Left renal cortex interstitium (tissue), 4 donors: ENCODE data around the gene WNT7A. TPM values are rescaled to one million over a fixed set of nuclear protein-coding genes. Genes with fewer than 3 reads are reported as not detected.
"Not testable (repeated sequence)": the region's sequence is repeated elsewhere in the genome, so short reads cannot be mapped to it uniquely, and the experiment has no call there.

Experiments used
- DNase-seq, 4 donors: peaks; one replicate each; pipeline ENCODE4 v3.0.0-alpha.2; 2013; ENCODE audit warnings: low read depth in 4 of 4, low spot score in 2 of 4, missing footprints in 1 of 4
- polyA plus RNA-seq, 4 donors: library from polyadenylated mRNA; unstranded; fragments of 120-200 nt; gene quantifications; one replicate each; pipeline ENCODE4 v1.2.1, GENCODE V29; 2013; ENCODE audit not compliant: insufficient read length in 4 of 4

WNT7A gene
- polyA plus RNA-seq, 4 donors = 0.04 to 0.14 TPM; not detected in 2

DNA sequence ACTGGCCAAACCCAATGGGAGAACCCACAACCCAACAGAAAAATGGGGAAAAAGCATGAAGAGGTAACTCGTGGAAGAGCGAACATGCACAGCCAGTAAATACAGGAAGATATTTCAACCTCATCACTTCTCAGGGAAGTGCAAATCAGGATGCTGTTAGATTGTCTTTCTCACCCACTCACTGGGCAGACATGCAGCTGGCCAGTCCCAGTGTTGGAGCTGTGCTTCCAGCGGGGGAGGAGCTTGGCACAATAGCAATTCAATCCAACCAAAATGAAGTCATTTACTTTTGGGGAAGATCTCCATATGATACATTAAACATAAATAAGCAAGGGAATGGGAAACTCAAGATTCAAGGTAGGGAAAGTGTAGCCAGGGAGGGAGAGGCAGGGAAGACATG is 12.1 kb downstream of the WNT7A start:
- DNase-seq = no peak

DNA sequence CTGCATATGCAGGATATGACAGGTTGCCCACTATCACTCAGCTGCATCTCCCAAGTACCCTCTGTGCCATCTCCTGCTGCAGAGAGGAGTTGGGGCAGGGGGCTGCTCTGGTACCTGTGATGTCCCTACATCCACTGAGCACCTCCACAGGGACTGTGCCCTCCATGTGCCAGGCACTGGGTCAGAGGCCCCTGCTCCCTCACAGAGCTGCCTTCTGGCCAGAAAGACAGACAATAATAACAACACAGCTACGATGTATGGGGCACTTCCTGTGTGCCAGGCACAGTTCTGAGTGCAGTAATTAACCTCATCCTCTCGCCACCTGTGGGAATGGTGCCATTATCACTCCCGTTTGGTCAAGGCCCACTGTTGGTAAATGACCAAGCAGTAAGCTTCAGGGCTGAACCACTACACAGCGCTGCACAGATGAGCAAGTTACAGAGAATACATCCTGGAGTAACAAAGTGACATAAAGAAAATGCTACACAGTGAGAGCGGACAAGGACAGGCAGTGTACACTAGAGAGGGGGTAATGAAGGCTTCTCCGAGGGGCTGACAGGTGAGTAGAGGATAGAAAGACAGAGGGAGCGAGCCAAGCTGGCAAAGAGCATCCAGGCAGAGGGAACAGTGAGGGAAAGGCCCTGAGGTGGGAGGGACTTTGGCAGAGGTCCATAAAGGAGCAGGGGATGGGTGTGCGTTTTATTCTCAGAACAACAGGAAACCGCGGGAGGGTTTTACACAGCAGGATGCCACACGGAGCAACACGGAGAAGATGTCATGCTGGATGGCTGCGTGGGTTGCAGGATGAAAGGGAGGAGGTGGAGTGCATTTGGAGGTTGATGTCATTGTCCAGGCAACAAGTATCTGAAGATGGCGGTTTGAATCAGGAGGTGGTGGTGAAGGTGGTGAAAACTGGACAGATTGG is 13.6 kb downstream of the WNT7A start:
- no peak for DNase-seq

DNA sequence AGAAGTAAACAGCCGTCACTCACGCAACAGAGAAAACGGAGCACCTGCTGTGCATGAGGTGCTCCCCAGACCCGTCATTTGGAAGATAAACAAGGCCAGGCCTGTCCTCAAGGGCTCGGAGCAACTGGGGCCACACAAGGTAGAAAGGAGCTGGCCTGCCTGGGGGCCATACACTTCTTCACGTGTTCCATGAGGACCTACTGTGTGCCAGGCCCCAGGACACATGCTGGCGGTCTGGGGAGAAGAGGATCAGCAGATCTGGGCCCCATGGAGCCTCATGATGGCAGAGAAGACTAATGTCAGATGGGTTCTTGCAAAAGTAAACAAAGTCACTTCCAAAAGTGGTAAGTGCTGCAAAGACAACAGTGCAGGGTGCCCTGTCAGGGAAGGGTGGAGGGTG is 14.3 kb downstream of the WNT7A start:
- DNase-seq = no peak

DNA sequence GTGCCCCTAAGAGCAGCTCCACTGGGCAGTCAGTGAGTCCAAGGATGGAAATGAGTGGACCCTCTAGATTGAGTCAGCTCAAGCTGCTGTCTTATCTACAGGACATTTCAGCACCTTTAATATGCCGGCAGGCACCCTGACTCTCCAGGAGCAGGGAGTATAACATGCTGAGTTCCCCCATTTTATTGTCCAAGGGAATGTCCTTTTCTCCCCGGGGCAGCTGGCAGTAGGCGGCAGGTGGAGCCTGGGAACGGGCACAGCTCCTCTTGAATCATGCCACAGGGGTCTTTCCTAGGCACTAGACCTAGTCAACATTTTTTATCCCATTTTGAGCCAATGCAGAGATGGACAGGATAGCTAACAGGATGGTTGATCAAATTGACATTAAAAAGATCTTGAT is 14.8 kb downstream of the WNT7A start:
- no peak for DNase-seq

DNA sequence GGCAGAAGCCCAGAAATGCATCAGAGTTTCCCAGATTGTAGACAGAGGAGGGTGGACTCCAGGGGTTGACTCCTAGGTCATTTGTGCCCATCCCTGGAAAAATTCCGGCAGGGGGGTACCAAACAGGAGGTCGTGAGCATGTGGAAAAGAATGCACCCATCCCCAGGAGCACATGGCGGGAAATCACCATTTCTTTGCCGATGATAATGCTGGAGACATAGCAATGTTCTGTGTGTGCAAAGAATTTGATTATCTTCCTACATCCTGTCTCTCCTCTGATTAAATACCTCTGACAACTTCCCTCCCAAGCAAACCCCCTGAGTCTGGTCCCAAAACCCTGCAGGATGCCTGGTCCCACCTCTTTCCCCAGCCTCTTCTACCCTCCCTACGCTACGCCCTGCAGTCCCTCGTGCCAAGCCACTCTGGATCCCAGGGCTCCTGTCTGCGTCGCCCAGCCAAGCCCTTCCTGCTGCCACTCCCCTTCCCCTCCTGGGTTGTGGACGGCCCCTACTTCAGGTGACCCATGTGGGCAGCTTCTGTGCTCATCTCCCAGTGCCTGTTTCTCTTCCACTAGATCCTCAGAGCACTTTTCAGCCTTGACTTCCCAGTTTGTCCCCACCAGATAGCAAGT is 15.8 kb downstream of the WNT7A start:
- no peak for DNase-seq

DNA sequence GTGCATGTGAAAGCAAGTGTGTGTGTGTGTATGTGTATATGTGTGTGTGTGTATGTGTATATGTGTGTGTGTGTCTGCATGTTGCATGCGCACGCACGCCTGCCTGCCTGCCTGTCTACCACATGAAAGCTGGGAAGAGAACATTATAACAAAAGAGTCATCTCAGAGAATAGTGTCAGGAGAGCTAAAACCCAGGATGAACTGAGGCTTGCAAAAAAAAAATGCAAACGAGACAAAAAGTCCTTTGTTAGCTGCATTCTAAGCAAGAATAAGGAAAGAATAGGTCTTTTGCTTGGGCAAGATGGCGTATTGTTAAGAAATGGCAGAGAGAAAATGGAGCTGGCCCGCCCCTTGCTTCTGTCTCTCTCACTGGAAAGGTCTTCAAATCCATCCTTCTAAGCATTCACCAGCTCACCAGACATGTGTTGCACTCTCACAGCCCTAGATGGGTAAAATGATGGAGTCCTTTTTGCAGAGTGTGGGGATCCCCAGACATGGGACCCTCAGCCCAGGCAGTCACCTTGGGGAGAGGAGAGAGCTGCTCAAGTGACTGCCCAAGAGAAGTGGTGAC is 16.4 kb downstream of the WNT7A start:
- DNase-seq = no peak

DNA sequence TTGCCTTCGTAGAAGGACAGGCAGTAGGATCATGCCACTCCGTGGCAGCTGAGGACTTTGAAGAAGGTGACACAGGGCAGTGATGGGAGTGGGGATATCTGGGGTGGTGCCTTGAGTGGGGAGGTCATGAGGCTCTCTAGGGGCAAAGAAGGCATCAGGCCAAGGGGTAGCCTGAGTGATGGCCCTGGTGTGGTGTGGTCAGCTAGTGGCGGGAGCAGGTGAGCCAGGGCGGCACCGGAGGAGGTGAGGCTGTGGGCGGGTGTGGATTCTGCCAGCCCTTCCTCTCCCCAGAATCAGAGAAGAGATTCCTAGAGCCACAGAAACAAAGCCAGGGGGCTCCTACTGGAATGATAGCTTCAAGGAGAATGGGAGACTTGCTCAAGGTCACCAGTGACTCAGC is 18.4 kb downstream of the WNT7A start:
- no peak for DNase-seq

DNA sequence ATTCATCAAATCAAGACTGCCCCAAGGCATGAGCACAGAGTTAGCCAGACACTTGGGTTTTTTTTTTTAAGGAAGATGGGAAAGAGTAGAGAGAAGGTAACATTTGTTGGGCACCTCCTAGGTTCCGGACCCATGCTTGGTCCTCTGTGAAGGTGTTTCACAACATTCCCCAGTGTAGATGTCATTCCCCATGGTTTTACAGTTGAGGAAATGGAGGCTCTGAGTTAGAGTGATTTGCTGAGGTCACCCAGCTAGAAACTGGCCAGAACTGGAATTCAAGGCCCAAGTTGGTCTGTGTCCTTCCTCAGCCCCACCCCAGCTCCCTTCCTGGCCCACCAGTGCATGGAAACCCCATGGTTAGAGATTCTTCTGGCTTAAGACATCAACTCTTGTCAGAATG is 19.9 kb downstream of the WNT7A start:
- no peak for DNase-seq

DNA sequence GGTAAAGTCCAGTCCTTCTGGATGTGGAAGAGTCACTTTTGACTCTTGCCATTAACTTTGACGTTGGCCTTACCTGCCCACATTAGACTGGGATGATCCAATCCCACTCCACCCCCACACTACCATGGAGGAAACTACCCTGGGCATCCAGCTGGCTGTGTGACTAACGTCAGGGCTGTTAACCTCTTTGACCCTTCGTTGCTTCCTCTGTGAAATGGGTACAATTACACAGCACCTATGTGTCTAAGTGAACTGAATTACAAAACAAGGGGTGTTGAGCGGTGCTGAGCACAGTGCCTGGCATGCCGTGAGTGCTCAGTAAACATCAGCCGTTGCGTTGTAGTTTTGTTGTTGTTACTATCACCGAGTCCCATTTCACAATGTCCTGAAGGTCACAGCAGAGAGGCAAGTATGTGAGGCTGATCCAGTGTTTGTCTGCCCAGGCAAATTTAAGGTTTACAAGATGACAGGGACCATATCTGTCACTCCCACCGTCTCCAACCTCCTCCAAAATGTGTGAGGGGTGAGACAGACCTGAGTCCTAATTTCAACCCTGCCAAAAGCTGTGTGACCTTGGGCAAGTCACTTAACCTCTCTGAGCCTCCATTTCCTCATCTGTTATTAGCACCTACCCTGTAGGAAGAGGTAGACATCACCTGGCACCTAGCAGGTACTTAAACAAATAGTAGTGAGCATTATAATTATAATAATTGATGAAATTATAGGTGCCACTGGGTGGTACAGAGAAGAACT is 20.9 kb downstream of the WNT7A start:
- no peak for DNase-seq

DNA sequence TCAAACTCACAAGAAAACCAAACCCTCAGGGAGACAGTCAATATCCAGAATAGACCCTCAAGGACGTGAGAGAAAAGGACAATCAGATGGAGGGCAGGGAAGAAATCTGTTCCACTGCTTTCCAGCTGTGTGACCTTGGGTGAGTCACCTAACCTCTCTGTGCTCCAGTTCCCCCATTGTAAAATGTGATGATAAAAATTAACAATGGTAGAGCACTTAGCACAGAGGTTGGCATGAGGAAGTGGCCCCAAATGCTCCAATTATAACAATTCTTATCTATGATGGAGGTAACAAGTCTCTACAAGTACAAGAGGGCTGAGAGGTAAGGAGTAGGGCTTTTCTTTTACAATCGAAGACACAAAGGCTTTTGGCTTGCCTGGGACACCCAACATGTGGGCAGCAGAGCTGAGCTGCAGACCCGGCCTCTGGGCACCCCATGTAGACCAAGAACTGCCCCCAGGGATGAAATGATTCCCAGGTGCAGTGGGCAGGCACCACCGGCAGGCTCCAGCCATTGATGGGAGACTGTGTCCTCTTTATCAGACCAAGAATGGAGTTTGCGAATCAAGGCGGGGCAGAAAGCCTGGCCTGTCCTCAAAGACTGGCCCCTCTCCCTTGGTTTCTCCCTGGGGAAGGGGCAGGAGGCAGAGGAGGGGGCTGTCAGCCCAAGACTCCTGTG is 22.0 kb downstream of the WNT7A start:
- DNase-seq = no peak

DNA sequence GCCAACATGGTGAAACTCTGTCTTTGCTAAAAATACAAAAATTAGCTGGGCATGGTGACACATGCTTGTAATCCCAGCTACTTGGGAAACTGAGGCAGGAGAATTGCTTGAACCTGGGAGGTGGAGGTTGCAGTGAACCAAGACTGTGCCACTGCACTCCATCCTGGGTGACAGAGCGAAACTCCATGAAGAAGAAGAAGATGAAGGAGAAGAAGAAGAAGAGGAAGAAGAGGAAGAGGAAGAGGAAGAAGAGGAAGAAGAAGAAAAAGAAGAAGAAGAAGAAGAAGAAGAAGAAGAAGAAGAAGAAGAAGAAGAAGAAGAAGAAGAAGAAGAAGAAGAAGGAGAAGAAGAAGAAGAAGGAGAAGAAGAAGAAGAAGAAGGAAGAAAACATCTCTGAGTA is 23.2 kb downstream of the WNT7A start:
- not testable (repeated sequence) for DNase-seq

DNA sequence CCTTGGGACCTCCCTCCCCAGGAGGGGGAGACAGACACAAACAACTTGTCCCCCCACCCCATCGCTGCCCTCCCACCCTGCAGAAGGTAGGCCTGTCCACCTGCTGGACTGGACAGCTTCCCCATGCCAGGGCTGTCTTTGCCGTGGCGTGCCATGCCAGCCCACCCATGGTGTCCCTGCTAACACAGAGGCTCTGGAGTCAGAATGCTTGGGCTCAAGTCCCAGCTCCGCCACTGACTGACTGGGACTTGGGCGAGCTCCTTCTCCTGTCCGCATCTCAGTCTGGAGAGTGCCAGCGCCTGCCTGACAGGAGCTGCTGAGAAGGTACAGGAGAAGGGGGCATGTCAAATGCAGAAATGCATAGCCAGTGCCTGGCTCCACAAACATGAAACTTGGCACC is 23.9 kb downstream of the WNT7A start:
- no peak for DNase-seq

DNA sequence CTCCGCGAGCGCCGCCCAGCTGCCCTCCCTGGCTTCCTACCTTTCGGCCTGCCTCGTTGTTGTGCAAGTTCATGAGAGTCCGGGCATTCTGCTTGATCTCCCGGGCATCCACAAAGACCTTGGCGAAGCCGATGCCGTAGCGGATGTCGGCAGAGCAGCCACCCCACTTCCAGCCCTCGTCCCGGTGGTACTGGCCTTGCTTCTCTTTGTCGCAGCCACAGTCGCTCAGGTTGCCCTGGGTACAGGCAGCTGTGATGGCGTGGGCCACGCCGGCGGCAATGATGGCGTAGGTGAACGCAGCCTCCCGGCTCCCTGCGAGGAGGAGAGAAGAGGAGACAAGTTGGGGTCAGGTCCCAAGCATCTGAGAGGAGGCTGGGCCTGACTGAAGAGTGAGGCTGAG is 25.4 kb downstream of the WNT7A start:
- no peak for DNase-seq

DNA sequence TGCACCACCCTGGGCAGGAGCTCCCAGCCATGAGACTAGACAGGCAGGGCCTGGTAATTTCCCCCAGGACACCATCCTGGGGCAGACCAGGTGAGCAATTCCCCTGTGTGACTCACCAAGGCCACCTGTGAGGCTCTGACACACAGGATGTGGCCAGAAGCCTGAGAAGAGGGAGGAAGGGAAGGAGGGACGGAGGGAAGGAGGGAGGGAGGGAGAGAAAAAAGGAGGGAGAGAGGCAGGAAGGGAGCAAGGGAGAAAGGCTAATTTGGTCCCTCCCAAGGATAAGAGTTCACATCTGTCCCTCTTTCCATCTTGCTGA is 25.9 kb downstream of the WNT7A start:
- DNase-seq = no peak

DNA sequence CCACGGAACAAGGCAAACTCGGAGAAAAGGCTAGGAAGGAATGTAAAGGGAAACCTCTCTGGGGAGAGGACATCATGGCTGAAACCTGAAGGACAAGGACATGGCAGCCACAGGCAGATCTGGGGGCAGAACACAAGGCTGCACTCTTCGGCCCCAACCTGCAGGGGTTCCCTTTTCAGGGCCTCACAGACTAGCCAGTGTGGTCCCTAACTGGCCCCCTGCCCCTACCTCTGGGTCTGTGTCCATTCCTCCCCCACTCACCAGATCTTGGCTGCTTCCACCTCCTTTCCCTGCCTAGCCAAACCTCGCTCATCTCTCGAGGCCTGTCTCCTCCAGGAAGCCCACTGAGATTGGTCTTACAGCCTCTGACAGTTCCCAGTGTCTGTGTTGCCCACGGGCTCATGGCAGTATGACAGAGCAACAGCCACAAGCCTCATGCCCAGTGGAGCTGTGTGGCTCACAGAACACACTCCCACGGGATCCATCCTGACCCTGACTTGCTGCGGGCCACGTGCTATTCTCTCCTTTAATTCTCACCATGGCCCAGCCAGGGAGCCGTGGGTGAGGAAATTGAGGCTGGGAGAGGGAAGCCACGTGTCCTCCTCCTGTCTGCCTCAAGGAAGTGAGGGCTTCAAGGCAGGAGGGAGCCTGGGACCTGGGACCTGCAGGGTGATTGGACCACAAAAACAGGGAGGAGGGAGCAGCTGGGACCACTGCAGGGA is 26.5 kb downstream of the WNT7A start:
- DNase-seq = no peak

DNA sequence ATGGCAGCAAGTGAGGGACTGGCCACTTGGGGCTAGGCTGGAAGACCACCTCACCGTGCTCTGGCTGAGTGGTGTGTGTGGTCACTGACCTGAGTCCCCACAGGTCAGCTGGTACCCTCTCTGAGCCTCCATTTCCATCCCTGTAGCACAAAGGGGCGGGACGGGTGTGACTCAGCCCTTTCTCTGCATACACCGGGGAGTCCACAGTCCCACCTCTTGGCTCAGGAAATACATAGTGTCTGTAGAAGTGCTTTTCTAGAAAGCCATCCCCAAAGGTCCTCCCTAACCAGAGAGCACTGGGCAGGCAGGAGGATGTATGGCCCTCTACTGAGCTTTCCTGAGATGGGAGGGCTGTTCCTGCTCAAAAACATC is 27.2 kb downstream of the WNT7A start:
- DNase-seq = no peak

DNA sequence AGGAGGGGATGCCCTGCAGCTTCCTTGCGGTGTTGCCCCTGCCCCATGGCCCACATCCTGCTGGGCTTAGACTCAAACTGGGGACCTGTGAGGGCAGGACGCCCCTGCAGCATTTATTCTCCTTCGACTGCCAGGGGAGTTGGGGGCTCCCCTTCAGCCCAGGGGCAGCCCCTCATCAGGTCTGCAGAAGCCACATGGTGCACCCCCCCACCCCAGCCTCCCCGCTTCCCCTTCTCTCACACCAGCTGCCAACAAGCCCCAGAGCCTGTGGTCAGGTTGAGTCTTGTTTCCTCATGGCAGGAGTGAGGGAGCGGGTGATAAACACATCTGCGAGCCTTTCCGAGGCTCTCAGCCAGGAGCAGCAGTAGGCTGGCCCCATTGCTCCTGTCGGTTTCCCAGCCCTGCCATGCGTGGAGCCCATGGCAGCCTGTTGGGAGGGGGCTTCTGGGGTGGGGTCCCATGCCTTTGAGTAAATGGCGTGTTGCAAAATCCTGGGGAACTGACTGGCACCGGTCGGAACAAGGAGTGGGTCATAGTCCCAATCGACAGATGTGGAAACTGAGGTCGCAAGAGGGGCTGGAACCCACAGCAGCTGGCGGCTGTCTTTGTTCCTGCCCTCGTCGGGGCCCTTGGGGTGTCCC is 27.8 kb downstream of the WNT7A start:
- no peak for DNase-seq

DNA sequence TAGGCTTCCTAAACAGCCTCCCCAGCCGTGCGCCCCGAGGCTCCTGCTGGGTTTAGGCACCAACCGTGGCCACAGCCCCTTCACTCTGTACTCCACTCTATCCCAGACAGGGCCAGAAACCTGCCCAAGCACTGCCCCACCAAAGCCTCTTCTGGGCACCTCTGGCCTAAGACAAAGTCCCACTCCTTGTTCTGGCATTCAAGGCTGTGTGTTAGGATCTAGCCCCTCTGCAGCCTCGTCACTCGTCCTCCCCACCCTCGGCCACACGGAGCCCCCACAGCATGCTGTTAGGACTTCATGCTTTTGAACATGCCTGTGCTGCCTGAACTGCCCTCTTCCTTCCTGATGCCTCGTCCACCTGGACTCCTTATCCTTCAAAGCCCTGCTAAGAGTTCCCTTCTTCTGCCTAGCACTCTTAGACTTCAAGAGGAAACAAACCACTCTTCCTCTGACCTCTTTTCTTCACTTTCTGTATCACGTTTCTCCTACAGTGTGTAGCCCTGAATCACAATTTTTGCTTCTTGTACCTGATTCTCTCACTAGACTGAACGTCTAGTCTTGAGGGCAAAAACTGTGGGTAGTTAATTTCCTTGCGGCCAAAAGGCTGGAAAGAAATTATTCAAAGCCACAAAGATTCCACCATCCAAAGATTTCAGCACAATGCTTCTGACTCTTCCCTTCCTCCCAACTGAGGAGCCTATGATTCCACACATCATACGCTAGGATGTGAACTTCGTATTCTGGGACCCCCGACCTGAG is 28.6 kb downstream of the WNT7A start:
- DNase-seq = no peak
